Measurements from ENCODE around the gene PRPF40A.

DNA sequence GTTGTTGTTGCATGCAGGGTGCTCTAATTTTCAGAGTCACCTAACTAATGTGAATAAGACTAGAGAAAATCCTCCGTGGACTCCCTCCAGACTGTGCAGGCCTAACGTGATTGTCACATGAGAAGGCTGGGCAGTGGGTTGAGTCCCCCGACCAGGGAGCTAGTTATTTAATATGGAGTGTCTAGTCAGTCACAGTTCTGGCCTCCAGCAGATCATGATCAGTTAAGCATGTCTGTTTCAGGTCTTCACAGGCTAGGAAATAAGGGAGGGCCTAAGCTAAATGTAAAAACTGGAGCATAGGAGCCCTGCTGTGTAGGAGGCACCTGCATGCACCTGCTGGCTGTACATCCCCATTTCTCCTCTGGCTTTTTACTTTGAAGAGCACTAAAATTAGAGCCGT is 86.8 kb downstream of the PRPF40A start:
- TF ChIP-seq, protein P1, sequence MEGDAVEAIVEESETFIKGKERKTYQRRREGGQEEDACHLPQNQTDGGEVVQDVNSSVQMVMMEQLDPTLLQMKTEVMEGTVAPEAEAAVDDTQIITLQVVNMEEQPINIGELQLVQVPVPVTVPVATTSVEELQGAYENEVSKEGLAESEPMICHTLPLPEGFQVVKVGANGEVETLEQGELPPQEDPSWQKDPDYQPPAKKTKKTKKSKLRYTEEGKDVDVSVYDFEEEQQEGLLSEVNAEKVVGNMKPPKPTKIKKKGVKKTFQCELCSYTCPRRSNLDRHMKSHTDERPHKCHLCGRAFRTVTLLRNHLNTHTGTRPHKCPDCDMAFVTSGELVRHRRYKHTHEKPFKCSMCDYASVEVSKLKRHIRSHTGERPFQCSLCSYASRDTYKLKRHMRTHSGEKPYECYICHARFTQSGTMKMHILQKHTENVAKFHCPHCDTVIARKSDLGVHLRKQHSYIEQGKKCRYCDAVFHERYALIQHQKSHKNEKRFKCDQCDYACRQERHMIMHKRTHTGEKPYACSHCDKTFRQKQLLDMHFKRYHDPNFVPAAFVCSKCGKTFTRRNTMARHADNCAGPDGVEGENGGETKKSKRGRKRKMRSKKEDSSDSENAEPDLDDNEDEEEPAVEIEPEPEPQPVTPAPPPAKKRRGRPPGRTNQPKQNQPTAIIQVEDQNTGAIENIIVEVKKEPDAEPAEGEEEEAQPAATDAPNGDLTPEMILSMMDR (IDR thresholded peaks at IDR 0.05; ENCODE audit: borderline replicate concordance, extremely low read depth, low read length, poor library complexity, severe bottlenecking), result no peak
- no peak for TF ChIP-seq EZH2 (IDR thresholded peaks at IDR 0.05; ENCODE audit: borderline replicate concordance, low read depth, low read length, severe bottlenecking)
